ENCODE measurements around the gene CASZ1.

- no peak for TF ChIP-seq CTCF (IDR thresholded peaks at IDR 0.05; ENCODE audit: insufficient read depth, low read length)
- no peak for TF ChIP-seq REST (IDR thresholded peaks at IDR 0.05; ENCODE audit: insufficient replicate concordance, low read depth)
- TF ChIP-seq POLR2AphosphoS5 (IDR thresholded peaks at IDR 0.05; ENCODE audit: low read depth): no peak
- no peak for TF ChIP-seq GABPA (IDR thresholded peaks at IDR 0.05; ENCODE audit: low read depth)
- TF ChIP-seq SPI1 (IDR thresholded peaks at IDR 0.05; ENCODE audit: borderline replicate concordance, low read depth): no peak
Measured at GRCh38 chr1:10697621-10698160, 98.8 kb downstream of the CASZ1 start.
